HCT116 (cell line): ENCODE measurements around the gene NMB.

ENCODE experiments used
- POLR2A ChIP-seq: IDR thresholded peaks from 2 replicates; pipeline ENCODE4 v1.7.0; 2011; ENCODE audit warnings: borderline replicate concordance; ENCODE audit not compliant: insufficient read depth, insufficient read length; ENCODE audit errors: extremely low read depth
- RAD21 ChIP-seq: IDR thresholded peaks from 2 replicates; pipeline ENCODE4 v1.6.1; 2012; ENCODE audit warnings: low read depth, mild to moderate bottlenecking
- TF ChIP-seq, protein P1 (sequence below), 3 experiments: fragments of 200-600 bp in 1 of 3; sonication (generic) in 1 of 3; IDR thresholded peaks in 2 of 3; conservative IDR thresholded peaks in 1 of 3; 2 replicates each; pipeline ENCODE4 v1.5.1; 2012 to 2017; ENCODE audit warnings: low read depth in 2 of 3, low read length in 2 of 3, antibody characterized with exemption in 1 of 3, borderline replicate concordance in 1 of 3, control low read depth in 1 of 3, mild to moderate bottlenecking in 1 of 3, mixed read lengths in 1 of 3, mixed run types in 1 of 3, moderate library complexity in 1 of 3; ENCODE audit not compliant: insufficient read depth in 1 of 3
- TF ChIP-seq, protein P2 (sequence below): IDR thresholded peaks from 2 replicates; pipeline ENCODE4 v1.6.1; 2011; ENCODE audit warnings: mild to moderate bottlenecking, low read length, moderate library complexity; ENCODE audit not compliant: insufficient replicate concordance; ENCODE audit errors: extremely low read depth
- TF ChIP-seq, protein P3 (sequence below): IDR thresholded peaks from 2 replicates; pipeline ENCODE4 v1.6.1; 2012

DNA sequence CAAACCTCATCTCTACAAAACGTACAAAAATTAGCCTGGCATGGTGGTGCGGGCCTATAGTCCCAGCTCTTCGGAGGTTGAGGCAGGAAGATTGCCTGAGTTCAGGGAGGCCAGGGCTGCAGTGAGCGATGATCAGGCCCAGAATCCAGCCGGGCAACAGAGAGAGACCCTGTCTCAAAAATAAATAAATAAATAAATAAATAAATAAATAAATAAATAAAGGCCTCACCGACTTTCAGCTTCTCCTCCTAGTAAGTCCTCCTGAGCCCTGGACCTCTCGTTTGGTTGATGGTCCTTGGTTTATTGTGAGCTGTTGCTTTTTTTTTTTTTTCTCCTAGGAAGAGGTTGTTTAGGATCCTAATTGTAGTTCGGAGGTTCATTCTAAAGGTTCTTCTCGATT is 29.0 kb downstream of the NMB start:
- TF ChIP-seq, protein P1, sequence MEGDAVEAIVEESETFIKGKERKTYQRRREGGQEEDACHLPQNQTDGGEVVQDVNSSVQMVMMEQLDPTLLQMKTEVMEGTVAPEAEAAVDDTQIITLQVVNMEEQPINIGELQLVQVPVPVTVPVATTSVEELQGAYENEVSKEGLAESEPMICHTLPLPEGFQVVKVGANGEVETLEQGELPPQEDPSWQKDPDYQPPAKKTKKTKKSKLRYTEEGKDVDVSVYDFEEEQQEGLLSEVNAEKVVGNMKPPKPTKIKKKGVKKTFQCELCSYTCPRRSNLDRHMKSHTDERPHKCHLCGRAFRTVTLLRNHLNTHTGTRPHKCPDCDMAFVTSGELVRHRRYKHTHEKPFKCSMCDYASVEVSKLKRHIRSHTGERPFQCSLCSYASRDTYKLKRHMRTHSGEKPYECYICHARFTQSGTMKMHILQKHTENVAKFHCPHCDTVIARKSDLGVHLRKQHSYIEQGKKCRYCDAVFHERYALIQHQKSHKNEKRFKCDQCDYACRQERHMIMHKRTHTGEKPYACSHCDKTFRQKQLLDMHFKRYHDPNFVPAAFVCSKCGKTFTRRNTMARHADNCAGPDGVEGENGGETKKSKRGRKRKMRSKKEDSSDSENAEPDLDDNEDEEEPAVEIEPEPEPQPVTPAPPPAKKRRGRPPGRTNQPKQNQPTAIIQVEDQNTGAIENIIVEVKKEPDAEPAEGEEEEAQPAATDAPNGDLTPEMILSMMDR (IDR thresholded peaks at IDR 0.05 in 2 of 3, conservative IDR thresholded peaks at IDR 0.05 in 1 of 3; ENCODE audit: borderline replicate concordance in 1 of 3, insufficient read depth in 1 of 3, low read depth in 2 of 3, low read length in 2 of 3), result no peak
- TF ChIP-seq POLR2A, result no peak
- no peak for TF ChIP-seq RAD21
- TF ChIP-seq, protein P2, sequence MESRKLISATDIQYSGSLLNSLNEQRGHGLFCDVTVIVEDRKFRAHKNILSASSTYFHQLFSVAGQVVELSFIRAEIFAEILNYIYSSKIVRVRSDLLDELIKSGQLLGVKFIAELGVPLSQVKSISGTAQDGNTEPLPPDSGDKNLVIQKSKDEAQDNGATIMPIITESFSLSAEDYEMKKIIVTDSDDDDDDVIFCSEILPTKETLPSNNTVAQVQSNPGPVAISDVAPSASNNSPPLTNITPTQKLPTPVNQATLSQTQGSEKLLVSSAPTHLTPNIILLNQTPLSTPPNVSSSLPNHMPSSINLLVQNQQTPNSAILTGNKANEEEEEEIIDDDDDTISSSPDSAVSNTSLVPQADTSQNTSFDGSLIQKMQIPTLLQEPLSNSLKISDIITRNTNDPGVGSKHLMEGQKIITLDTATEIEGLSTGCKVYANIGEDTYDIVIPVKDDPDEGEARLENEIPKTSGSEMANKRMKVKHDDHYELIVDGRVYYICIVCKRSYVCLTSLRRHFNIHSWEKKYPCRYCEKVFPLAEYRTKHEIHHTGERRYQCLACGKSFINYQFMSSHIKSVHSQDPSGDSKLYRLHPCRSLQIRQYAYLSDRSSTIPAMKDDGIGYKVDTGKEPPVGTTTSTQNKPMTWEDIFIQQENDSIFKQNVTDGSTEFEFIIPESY, result no peak
- TF ChIP-seq, protein P3, sequence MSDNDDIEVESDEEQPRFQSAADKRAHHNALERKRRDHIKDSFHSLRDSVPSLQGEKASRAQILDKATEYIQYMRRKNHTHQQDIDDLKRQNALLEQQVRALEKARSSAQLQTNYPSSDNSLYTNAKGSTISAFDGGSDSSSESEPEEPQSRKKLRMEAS, result no peak
